BLaER1 (cell line): ENCODE data around the gene SLC37A2.

Experiments
- H3K27ac ChIP-seq: shearing (Covaris generic); formaldehyde crosslinking; 2 replicates; pipeline ENCODE4 v1.8.1; 2022
- H3K27me3 ChIP-seq: shearing (Covaris generic); formaldehyde crosslinking; 2 replicates; pipeline ENCODE4 v1.8.1; 2022
- H3K36me3 ChIP-seq: shearing (Covaris generic); formaldehyde crosslinking; 2 replicates; pipeline ENCODE4 v1.8.1; 2022
- H3K4me1 ChIP-seq: shearing (Covaris generic); formaldehyde crosslinking; 2 replicates; pipeline ENCODE4 v1.8.1; 2022
- H3K4me2 ChIP-seq: shearing (Covaris generic); formaldehyde crosslinking; 2 replicates; pipeline ENCODE4 v1.8.1; 2022
- H3K4me3 ChIP-seq: shearing (Covaris generic); formaldehyde crosslinking; 2 replicates; pipeline ENCODE4 v1.8.1; 2022
- H3K9ac ChIP-seq: shearing (Covaris generic); formaldehyde crosslinking; 2 replicates; pipeline ENCODE4 v1.8.1; 2022
- H3K9me3 ChIP-seq: shearing (Covaris generic); formaldehyde crosslinking; 2 replicates; pipeline ENCODE4 v1.8.1; 2022
- H4K20me1 ChIP-seq: shearing (Covaris generic); formaldehyde crosslinking; 2 replicates; pipeline ENCODE4 v1.8.1; 2022
- Cebpa-rat ChIP-seq: shearing (Covaris generic); IDR thresholded peaks from 2 replicates; pipeline ENCODE4 v1.8.1; 2022

Gene SLC37A2

DNA sequence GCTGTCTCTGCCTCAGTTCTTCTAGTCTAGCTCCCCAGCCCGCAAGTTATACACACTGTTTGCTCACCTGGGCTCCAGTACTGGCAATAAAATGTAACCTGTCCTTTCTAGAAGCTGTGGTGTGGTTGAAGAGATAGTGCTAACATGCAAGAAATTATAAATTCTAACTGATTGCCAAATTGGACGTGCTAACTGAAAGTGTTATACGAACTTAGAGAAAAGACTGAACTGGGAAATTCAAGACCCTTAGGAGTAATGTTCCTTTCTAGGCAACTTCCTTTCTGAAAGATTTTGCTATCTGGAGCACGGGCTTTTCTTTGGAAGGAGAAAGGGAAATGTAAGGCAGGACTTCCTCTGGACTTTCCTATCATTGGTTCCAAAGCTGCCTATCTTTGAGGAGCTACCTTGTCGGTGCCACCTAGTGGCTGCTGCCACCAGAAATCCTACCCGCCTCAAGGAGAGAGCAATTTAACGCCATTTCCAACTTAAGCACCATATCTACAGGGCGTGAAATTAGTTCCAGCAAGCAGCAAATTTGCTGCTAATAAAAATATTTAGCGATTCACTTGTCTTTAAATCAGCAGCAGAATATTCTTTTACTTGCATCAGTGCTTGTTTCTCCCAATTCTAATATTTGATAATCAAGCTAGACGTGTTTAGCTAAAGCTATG is 61.0 kb downstream of the SLC37A2 start:
- Histone ChIP-seq H3K9me3 (no peaks in the 10 kb centered on the region), H3K36me3 (no peaks in the 10 kb centered on the region), H3K4me2 (no peak overlapping the region), H3K27ac (no peak overlapping the region), H3K9ac (no peak overlapping the region), H3K4me3 (no peak overlapping the region), H4K20me1 (no peaks in the 10 kb centered on the region), H3K4me1 (no peaks in the 10 kb centered on the region), H3K27me3 (no peaks in the 10 kb centered on the region)
- TF ChIP-seq Cebpa-rat = no peak

DNA sequence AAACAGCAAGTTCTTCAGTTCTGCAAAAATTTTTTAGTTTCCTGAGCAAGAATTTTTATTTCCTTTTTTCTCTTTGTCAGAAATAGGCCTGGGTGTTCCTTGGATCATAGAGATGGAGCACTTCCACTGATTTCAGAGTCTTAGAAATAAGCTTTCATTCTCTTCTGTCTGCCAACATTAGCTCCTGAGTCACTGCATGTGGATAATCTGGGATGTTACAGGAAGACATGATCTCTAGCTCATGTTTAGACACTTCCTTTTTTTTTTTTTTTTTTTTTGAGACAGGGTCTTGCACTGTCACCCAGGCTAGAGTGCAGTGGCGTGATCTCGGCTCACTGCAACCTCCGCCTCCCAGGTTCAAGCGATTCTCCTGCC is 61.5 kb downstream of the SLC37A2 start:
- Histone ChIP-seq H3K4me3 (no peak overlapping the region), H4K20me1 (no peaks in the 10 kb centered on the region), H3K27me3 (no peaks in the 10 kb centered on the region), H3K36me3 (no peaks in the 10 kb centered on the region), H3K9ac (no peak overlapping the region), H3K27ac (no peak overlapping the region), H3K4me1 (no peaks in the 10 kb centered on the region), H3K4me2 (no peak overlapping the region), H3K9me3 (no peaks in the 10 kb centered on the region)
- no peak for TF ChIP-seq Cebpa-rat

DNA sequence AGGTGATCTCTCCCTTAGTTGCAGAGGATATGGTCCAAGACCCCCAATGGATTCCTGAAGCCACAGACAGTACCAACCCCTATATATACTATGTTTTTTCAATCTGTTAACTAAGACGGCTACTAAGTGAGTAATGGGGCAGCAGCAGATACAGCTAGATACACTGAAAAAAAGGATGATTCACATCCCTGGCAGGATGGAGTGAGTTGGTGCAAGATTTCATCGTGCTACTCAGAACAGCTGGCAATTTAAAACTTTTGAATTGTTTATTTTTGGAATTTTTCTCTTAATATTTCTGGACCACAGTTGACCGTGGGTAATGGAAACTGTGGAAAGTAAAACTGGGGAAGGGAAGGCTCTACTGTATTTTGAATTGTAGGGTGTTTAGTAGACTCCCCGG is 65.3 kb downstream of the SLC37A2 start:
- Histone ChIP-seq H3K4me3 (no peak overlapping the region), H3K9me3 (no peaks in the 10 kb centered on the region), H3K9ac (no peak overlapping the region), H3K4me1 (no peaks in the 10 kb centered on the region), H3K4me2 (no peak overlapping the region), H3K27me3 (no peaks in the 10 kb centered on the region), H3K36me3 (no peaks in the 10 kb centered on the region), H4K20me1 (no peaks in the 10 kb centered on the region), H3K27ac (no peak overlapping the region)
- no peak for TF ChIP-seq Cebpa-rat

DNA sequence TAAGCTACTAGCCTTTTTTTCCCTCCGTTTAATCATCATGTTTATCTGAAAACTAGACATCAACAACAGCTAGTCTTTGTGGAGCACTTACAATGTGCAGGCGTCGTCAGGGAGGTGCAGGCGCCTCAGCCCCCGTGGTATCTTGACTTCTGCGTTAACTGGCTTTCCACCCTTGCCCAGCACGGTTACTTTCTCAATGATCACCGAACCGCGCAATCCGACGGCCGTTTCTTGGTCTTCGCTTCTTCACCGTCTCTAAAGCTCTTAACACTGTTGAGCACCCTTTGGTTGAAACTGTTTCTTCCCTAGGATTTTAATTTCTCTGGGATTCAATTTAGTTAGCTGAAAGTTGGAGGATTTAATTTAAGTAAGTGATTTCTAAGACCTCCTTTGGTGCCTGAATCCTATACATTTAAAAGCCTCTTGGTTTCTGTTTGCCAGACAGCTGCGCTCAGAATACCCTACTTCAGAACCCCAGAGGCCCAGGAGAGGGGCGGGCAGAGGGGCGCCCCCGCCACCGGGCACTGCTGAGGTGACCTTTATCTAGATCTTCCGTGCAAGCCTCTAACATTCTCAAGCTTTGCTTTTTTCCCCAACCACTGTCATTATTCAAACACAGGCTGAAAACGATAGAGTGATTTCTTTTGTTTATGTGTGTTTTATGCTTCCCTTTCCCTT is 66.3 kb downstream of the SLC37A2 start:
- H3K27me3 ChIP-seq = no peaks in the 10 kb centered on the region
- no peak overlapping the region for H3K27ac ChIP-seq
- H3K4me3 ChIP-seq = no peak overlapping the region
- no peak for TF ChIP-seq Cebpa-rat
- no peaks in the 10 kb centered on the region for H3K9me3 ChIP-seq
- no peak overlapping the region for H3K4me2 ChIP-seq
- H3K9ac ChIP-seq = no peak overlapping the region
- no peaks in the 10 kb centered on the region for H4K20me1 ChIP-seq
- no peaks in the 10 kb centered on the region for H3K36me3 ChIP-seq
- H3K4me1 ChIP-seq = no peaks in the 10 kb centered on the region

DNA sequence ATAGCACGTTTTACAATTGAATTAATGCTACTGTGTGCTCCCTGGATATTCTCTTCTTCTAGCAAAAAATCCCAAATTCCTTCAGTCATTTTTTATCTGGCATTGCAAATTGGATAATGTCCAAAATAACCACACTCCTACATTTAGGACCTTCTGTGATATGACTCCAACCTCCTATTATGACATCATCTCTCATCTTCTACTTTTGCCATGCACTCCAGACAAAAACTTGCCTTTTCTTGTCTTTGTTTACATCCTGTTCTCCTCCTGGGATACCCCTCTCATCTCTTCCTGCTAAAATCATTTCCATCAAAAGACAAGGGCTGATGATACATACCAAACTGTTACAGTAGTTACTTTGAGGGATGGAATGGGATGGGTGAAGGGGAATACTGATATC is 69.0 kb downstream of the SLC37A2 start:
- H3K4me2 ChIP-seq = no peak overlapping the region
- no peak overlapping the region for H3K4me3 ChIP-seq
- H4K20me1 ChIP-seq = no peaks in the 10 kb centered on the region
- no peak overlapping the region for H3K9ac ChIP-seq
- H3K36me3 ChIP-seq = no peaks in the 10 kb centered on the region
- no peaks in the 10 kb centered on the region for H3K27me3 ChIP-seq
- TF ChIP-seq Cebpa-rat = no peak
- no peaks in the 10 kb centered on the region for H3K9me3 ChIP-seq
- H3K27ac ChIP-seq = no peak overlapping the region
- H3K4me1 ChIP-seq = no peaks in the 10 kb centered on the region

DNA sequence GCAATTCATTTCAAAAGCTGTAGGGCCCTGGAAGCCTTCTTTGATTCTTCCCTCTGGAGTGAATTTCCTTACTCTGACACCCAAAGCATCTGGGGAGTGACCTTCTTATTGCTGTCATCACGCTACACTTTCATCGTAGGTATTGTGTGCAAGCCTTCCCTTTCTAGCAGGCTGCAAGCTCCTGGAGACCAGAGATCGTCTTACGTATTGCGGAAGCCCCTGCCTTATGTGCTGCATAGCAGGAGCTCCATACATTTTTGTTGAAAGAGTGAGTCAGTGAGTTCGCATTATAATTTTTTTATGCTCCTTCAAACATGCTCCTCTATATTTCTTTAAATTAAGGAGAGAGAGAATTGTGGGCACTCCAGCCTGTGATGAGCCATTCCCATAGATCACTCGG is 69.5 kb downstream of the SLC37A2 start:
- Histone ChIP-seq H3K9me3 (no peaks in the 10 kb centered on the region), H4K20me1 (no peaks in the 10 kb centered on the region), H3K4me2 (no peak overlapping the region), H3K27ac (no peak overlapping the region), H3K27me3 (no peaks in the 10 kb centered on the region), H3K9ac (no peak overlapping the region), H3K4me1 (no peaks in the 10 kb centered on the region), H3K4me3 (no peak overlapping the region), H3K36me3 (no peaks in the 10 kb centered on the region)
- no peak for TF ChIP-seq Cebpa-rat

DNA sequence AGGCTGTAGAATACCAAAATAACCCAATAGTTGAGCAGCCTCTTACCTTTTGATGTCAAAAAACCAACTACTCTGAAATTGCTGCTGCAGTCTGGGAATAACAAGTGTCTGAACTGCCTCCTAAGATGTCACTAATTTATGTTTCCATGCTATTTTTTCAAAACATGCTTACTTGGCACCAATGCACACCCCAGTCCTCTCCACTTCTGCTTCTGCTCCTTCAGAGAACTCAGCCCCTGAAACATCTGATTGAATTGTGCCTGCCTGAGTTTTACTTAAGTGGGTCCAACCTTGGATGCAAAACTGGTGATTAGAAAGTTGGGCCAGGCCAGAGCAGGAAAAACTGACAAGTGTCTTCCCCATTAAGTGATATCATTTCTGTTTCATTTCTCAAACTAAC is 72.9 kb downstream of the SLC37A2 start:
- no peaks in the 10 kb centered on the region for H4K20me1 ChIP-seq
- H3K36me3 ChIP-seq = no peaks in the 10 kb centered on the region
- H3K9me3 ChIP-seq = no peaks in the 10 kb centered on the region
- no peak for TF ChIP-seq Cebpa-rat
- H3K4me2 ChIP-seq = no peak overlapping the region
- no peaks in the 10 kb centered on the region for H3K4me1 ChIP-seq
- H3K27ac ChIP-seq = no peak overlapping the region
- H3K4me3 ChIP-seq = no peak overlapping the region
- no peaks in the 10 kb centered on the region for H3K27me3 ChIP-seq
- H3K9ac ChIP-seq = no peak overlapping the region

DNA sequence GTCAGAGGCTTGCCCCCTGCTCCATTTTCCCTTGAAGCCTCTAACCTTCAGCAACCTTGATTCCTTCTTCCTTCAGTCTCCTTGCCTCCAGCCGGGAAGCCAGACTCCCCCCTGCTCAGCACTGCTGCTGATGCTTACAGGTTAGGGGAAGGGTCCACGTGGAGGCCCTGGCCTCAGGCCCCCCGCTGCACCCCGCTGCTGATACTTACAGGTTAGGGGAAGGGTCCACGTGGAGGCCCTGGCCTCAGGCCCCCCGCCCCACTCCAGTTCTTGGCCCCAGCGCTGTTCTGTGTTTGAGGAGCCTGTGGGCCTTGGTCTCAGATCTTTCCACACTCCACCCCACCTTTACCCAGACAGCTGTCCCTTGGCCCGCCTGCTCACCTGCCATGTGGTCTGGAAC is 75.9 kb downstream of the SLC37A2 start:
- no peaks in the 10 kb centered on the region for H3K4me1 ChIP-seq
- no peaks in the 10 kb centered on the region for H3K27me3 ChIP-seq
- no peak overlapping the region for H3K9ac ChIP-seq
- H4K20me1 ChIP-seq = no peaks in the 10 kb centered on the region
- no peaks in the 10 kb centered on the region for H3K9me3 ChIP-seq
- no peak overlapping the region for H3K4me2 ChIP-seq
- H3K4me3 ChIP-seq = no peak overlapping the region
- no peak overlapping the region for H3K27ac ChIP-seq
- H3K36me3 ChIP-seq = no peaks in the 10 kb centered on the region
- TF ChIP-seq Cebpa-rat = no peak

DNA sequence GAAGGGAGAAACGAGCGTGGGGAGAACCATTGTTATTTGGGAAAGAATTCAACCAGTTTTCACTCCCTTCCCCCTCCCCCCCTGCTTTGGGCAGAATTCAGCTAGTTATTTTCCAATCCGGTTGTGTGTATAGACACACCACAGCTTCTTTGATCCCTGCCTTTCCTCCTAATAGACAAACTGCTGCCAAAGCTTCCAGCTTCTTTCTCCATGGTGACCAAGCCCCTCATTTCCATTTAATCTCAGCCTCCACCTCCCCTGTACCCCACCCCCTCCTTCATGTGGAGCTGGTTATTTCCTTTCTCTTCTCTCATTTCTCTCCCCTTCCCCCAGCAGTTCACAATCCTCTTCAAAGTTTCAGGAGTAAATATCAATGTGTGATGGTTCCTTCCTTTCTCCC is 76.7 kb downstream of the SLC37A2 start:
- no peak overlapping the region for H3K4me3 ChIP-seq
- no peaks in the 10 kb centered on the region for H4K20me1 ChIP-seq
- no peak overlapping the region for H3K4me2 ChIP-seq
- H3K27ac ChIP-seq = no peak overlapping the region
- no peaks in the 10 kb centered on the region for H3K27me3 ChIP-seq
- no peaks in the 10 kb centered on the region for H3K9me3 ChIP-seq
- TF ChIP-seq Cebpa-rat = no peak
- H3K4me1 ChIP-seq = no peaks in the 10 kb centered on the region
- H3K36me3 ChIP-seq = no peaks in the 10 kb centered on the region
- H3K9ac ChIP-seq = no peak overlapping the region
